Sigmoid colon (tissue), 4 donors: ENCODE data around the gene SBNO2.

Source experiments
- EP300 ChIP-seq, 4 donors: sonication (generic); formaldehyde crosslinking; IDR thresholded peaks; one replicate each; pipeline ENCODE4 v1.6.1; 2017; ENCODE audit warnings: antibody characterized with exemption in 4 of 4
- TF ChIP-seq, protein P1 (sequence below), 4 experiments: fragments of 450-650 bp in 3 of 4; fragments of 200-600 bp in 1 of 4; IDR thresholded peaks; one replicate each; pipeline ENCODE4 v1.5.1; 2016 to 2019; ENCODE audit warnings: antibody characterized with exemption in 4 of 4, mild to moderate bottlenecking in 3 of 4, moderate library complexity in 2 of 4

DNA sequence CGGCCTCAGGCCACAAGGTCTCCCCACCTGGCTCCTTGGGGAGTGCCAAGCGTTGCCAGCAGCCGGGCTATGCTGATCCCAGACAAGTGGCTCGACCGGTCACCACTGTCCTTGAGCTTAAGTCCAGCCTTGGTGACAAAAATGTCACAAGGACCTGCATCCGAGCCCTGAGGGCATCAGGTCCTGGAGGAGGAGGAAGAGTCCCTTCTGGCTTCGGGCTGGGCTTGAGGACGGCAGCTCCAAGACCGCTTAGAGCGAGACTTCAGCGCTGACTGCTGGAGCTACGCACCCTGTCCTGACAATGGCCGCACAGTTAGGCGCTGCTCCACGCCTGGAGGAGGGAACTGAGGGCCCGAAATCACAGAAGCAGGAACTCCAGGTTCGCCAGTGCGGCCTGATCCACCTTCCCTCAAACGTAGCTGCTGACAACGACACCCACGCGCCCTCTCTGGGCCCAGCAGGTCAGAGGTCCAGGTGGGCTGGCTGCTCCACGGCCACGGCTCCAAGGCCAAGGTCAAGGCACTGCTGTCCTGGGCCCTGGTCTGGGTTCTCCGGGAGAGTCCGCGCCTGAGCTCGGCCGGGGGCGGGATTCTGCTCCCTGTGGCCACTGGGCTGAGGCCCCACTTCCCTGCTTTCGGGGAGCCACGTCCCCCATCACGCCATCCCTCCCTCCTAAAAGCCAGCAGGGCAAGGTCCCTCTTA lies 7.0 kb downstream of the SBNO2 start:
- TF ChIP-seq, protein P1, sequence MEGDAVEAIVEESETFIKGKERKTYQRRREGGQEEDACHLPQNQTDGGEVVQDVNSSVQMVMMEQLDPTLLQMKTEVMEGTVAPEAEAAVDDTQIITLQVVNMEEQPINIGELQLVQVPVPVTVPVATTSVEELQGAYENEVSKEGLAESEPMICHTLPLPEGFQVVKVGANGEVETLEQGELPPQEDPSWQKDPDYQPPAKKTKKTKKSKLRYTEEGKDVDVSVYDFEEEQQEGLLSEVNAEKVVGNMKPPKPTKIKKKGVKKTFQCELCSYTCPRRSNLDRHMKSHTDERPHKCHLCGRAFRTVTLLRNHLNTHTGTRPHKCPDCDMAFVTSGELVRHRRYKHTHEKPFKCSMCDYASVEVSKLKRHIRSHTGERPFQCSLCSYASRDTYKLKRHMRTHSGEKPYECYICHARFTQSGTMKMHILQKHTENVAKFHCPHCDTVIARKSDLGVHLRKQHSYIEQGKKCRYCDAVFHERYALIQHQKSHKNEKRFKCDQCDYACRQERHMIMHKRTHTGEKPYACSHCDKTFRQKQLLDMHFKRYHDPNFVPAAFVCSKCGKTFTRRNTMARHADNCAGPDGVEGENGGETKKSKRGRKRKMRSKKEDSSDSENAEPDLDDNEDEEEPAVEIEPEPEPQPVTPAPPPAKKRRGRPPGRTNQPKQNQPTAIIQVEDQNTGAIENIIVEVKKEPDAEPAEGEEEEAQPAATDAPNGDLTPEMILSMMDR (IDR thresholded peaks at IDR 0.05): no peak
- no peak for TF ChIP-seq EP300 (IDR thresholded peaks at IDR 0.05)
